Measurements from ENCODE around the gene UPP1.
A peak's percentile ranks its signal among the peaks of the same experiment; 100 is the strongest.

The UPP1 gene

GRCh38 chr7:48108959-48109847, 20.1 kb downstream of the UPP1 start:
- DNase-seq = no peak
- Histone ChIP-seq H3K4me3 (ENCODE audit: low read depth, low read length) (no peak overlapping the region), H3K27ac (no peak overlapping the region), H3K36me3 (replicated peaks) (peaks cover 25% of the 10 kb centered on the region), H3K27me3 (replicated peaks) (no peaks in the 10 kb centered on the region)
- in situ Hi-C loops (cut with HindIII; ENCODE audit: low pct_ligation_motif_present, low sequenced_read_pairs) = loop anchor here (25.0 kb wide), 1 partner anchor 122 kb away; the partner anchor contains the start of gene HUS1
- TF ChIP-seq, protein P1, sequence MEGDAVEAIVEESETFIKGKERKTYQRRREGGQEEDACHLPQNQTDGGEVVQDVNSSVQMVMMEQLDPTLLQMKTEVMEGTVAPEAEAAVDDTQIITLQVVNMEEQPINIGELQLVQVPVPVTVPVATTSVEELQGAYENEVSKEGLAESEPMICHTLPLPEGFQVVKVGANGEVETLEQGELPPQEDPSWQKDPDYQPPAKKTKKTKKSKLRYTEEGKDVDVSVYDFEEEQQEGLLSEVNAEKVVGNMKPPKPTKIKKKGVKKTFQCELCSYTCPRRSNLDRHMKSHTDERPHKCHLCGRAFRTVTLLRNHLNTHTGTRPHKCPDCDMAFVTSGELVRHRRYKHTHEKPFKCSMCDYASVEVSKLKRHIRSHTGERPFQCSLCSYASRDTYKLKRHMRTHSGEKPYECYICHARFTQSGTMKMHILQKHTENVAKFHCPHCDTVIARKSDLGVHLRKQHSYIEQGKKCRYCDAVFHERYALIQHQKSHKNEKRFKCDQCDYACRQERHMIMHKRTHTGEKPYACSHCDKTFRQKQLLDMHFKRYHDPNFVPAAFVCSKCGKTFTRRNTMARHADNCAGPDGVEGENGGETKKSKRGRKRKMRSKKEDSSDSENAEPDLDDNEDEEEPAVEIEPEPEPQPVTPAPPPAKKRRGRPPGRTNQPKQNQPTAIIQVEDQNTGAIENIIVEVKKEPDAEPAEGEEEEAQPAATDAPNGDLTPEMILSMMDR (IDR thresholded peaks at IDR 0.05; ENCODE audit: low read depth, low read length, missing control alignments) = no peak

DNA sequence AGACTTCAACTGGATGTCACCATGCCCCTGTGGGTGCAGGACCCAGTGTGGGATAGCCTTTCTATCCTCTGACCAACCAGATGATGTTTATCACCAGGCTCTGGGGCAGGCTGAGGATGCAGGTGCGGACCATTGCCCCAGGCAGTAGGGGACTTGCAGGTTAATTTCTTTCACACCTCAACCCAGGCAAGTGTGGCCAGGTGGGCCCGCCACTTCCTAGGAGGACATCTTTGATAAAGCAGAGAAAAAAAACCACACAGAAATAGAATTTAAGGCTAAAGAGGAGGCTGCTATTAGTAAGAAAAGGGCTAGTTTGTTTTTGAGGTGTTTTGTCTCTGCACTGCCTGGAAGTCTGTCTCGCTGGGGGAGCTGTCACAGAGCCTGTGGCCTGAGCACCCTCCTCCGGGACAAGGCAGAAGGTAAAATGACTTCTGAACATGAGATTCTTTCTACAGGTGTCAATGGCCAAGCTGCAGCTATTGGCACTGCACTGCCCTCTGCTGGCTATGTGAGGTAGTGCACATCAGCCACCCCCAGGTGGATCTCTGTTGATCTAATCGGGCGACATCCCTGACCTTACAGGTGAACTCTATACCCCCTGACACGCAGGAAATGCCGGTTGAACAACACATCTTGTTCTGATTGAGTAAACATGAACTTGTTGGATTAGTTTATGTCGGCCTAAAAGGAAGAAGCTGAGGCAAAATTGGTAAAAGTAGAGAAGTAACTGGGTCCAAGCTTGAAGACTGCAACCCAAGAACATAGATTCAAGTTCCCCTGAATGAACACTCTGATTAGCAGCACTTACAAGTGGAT, 21.0 kb downstream of the UPP1 start:
- in situ Hi-C loops (cut with HindIII; ENCODE audit: low pct_ligation_motif_present, low sequenced_read_pairs) = loop anchor here (25.0 kb wide), 1 partner anchor 123 kb away; the partner anchor contains the start of gene HUS1
- no peaks in the 10 kb centered on the region for H3K27me3 ChIP-seq (replicated peaks)
- H3K27ac ChIP-seq = no peak overlapping the region
- TF ChIP-seq, protein P1 (IDR thresholded peaks at IDR 0.05; ENCODE audit: low read depth, low read length, missing control alignments) = peak; percentile 100
- DNase-seq = peak; percentile 44
- no peak overlapping the region for H3K4me3 ChIP-seq (ENCODE audit: low read depth, low read length)
- H3K36me3 ChIP-seq (replicated peaks) = peaks cover 23% of the 10 kb centered on the region

- in situ Hi-C loops (cut with HindIII; ENCODE audit: low pct_ligation_motif_present, low sequenced_read_pairs) = loop anchor here (25.0 kb wide), 1 partner anchor 124 kb away; the partner anchor contains the start of gene HUS1
- Histone ChIP-seq H3K4me3 (ENCODE audit: low read depth, low read length) (no peak overlapping the region), H3K27me3 (replicated peaks) (no peaks in the 10 kb centered on the region), H3K36me3 (replicated peaks) (peaks cover 22% of the 10 kb centered on the region), H3K27ac (no peak overlapping the region)
- TF ChIP-seq, protein P1 (IDR thresholded peaks at IDR 0.05; ENCODE audit: low read depth, low read length, missing control alignments) = no peak
- no peak for DNase-seq
Measured at GRCh38 chr7:48110868-48111267, 21.8 kb downstream of the UPP1 start.

DNA sequence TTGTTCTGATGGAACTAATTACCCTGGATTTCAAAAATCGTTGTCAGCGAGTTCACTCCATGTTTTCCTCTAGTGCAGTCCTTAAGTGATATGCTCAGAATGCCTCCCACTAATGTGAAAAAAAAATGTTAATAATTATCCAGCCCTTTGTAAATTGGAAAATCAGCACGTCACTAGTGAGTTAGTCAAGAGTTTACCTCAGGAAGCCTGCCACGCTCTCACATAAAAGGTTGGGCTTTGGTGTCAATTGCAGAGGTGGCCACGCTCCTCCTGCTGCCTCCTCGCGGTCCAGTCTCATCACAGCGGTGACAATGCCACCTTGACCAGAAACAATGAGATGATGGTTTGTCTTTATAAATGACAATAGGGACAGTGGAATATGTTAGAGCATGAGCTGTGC, 22.5 kb downstream of the UPP1 start:
- no peak overlapping the region for H3K27ac ChIP-seq
- no peak overlapping the region for H3K4me3 ChIP-seq (ENCODE audit: low read depth, low read length)
- in situ Hi-C loops (cut with HindIII; ENCODE audit: low pct_ligation_motif_present, low sequenced_read_pairs) = loop anchor here (25.0 kb wide), 1 partner anchor 124 kb away; the partner anchor contains the start of gene HUS1
- TF ChIP-seq, protein P1 (IDR thresholded peaks at IDR 0.05; ENCODE audit: low read depth, low read length, missing control alignments) = no peak
- DNase-seq = no peak
- no peaks in the 10 kb centered on the region for H3K27me3 ChIP-seq (replicated peaks)
- H3K36me3 ChIP-seq (replicated peaks) = peaks cover 22% of the 10 kb centered on the region

GRCh38 chr7:48112401-48113165, 23.5 kb downstream of the UPP1 start:
- no peak overlapping the region for H3K27ac ChIP-seq
- H3K36me3 ChIP-seq (replicated peaks) = peaks cover 13% of the 10 kb centered on the region
- H3K4me3 ChIP-seq (ENCODE audit: low read depth, low read length) = no peak overlapping the region
- in situ Hi-C loops (cut with HindIII; ENCODE audit: low pct_ligation_motif_present, low sequenced_read_pairs) = loop anchor here (25.0 kb wide), 1 partner anchor 125 kb away; the partner anchor contains the start of gene HUS1
- TF ChIP-seq, protein P1 (IDR thresholded peaks at IDR 0.05; ENCODE audit: low read depth, low read length, missing control alignments) = no peak
- no peaks in the 10 kb centered on the region for H3K27me3 ChIP-seq (replicated peaks)
- no peak for DNase-seq
